Activated T-helper 2 cell treated with anti-CD3 and anti-CD28 coated beads, Interferon-gamma antibody, Interleukin-2, Interleukin-4, amounts not matched to agents 10 μg/mL and 5 μg/mL and 100 μg/mL, durations not matched to agents 14 hours and 24 hours and 36 hours (primary cell): ENCODE data around the gene GH2. TPM values are rescaled to one million over a fixed set of nuclear protein-coding genes. Genes with fewer than 3 reads are reported as not detected.
A peak's percentile ranks its signal among the peaks of the same experiment; 100 is the strongest.
"Not testable (repeated sequence)": the region's sequence is repeated elsewhere in the genome, so short reads cannot be mapped to it uniquely, and the experiment has no call there.

ENCODE experiments used
- DNase-seq: peaks from one replicate; pipeline ENCODE4 v3.0.0; 2021; ENCODE audit warnings: low spot score
- H3K27ac Mint-ChIP-seq: one replicate; pipeline ENCODE4 v1.8.0; 2021; ENCODE audit warnings: mixed read lengths
- H3K27me3 Mint-ChIP-seq: one replicate; pipeline ENCODE4 v1.8.0; 2021; ENCODE audit warnings: low read depth, mixed read lengths
- H3K36me3 Mint-ChIP-seq: one replicate; pipeline ENCODE4 v1.8.0; 2021; ENCODE audit warnings: low read depth, mixed read lengths
- H3K4me1 Mint-ChIP-seq: one replicate; pipeline ENCODE4 v1.8.0; 2021; ENCODE audit warnings: low read depth, mixed read lengths
- H3K4me3 Mint-ChIP-seq: one replicate; pipeline ENCODE4 v1.8.0; 2021; ENCODE audit warnings: low read depth, mild to moderate bottlenecking, moderate library complexity, mixed read lengths
- H3K9me3 Mint-ChIP-seq: one replicate; pipeline ENCODE4 v1.8.0; 2021; ENCODE audit warnings: mixed read lengths
- intact Hi-C: fragments of 100-400 bp; cut with micrococcal nuclease; formaldehyde crosslinking; loops from one replicate; pipeline ENCODE4 v1.15.1; 2023
- total RNA-seq: library from RNA; stranded (reverse); gene quantifications from 2 replicates; pipeline ENCODE4 v1.2.3, GENCODE V29; 2022

The GH2 gene
- not detected in 2 replicates for total RNA-seq

DNA sequence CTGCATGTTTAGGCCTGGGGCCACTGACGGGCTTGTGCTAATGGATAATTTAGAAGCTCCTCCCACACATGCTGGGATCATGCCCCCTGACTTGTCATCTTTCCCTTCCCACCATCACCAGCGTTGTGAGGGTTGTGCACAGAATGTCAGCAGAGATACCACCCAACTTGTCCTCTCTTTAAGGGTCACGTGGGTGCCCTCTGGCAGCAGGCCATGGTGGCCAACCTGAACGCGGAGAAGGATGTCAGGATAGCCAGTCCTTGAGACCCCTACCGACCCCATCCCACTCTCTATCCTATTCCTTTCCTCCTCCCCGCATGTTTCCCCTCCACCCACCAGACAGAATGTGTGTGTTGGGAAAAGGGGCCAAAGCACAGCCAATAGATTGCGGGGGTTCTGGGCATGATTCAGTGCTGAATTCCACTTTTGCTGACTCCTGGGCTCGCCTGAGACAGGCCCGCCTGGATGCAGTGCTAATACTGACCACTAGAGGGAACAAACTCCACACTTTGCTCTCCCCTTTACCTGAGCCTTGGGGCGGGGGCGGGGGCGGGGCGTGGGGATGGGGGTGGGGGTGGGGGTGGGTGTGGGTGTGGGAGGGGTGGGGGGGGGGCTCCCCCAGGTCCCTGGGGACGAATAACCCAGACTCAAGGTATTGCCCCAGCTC is at the start of gene GH2:
Gene GH2 (minus strand): TSS at position 10 of the 667 bp plus-strand sequence. CDS start 143 bp downstream, outside the sequence.
- H3K27me3 Mint-ChIP-seq: peaks cover 9% of the 10 kb centered on the region
- peak; percentile 48 for DNase-seq
- no peak within 1 kb of the TSS for H3K27ac Mint-ChIP-seq
- H3K9me3 Mint-ChIP-seq: no peaks in the 10 kb centered on the region
- H3K4me1 Mint-ChIP-seq: no peaks in the 10 kb centered on the region
- H3K4me3 Mint-ChIP-seq: no peak within 1 kb of the TSS
- intact Hi-C loops: no loop called here
- H3K36me3 Mint-ChIP-seq: no peaks in the 10 kb centered on the region

DNA sequence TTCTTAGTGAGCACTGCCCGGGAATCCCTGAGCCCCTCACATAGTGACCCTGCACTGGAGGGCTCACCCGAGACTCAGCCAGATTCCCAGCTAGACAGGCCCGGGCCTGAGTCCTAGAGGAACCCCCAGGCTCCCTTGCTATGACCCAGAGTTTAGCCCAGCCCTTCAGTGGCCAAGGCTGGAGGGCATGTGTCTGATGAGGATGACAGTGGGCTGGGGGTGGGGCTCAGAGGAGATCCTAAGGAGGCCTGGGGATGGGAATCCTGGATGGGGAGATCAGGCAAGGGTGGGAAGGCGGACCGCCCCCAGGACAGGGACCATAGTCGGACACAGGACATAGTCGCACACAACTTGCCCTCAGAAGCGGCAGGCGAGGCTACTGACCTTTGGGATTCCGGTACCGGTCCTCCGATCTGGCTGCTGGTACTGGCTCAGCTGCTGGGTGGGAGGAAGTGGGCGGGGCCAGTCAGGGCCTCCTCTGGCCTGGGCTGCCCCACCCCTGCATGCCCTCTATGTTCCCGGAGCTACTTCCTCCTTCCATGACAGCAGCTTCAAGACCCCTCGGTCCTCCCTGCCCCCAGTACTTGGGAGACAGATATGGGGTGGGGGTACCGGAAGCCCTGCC is 49.3 kb upstream of the GH2 start:
- peaks cover 3% of the 10 kb centered on the region for H3K36me3 Mint-ChIP-seq
- peaks cover under 1% of the 10 kb centered on the region for H3K27me3 Mint-ChIP-seq
- H3K27ac Mint-ChIP-seq: peak overlapping the region; percentile 87
- peak; percentile 44 for DNase-seq
- no peaks in the 10 kb centered on the region for H3K9me3 Mint-ChIP-seq
- intact Hi-C loops: no loop called here
- peak overlapping the region; percentile 91 for H3K4me3 Mint-ChIP-seq
- H3K4me1 Mint-ChIP-seq: peaks cover 12% of the 10 kb centered on the region

GRCh38 chr17:63929860-63930766 is 48.4 kb upstream of the GH2 start:
- Mint-ChIP-seq H3K36me3 (peaks cover 3% of the 10 kb centered on the region), H3K9me3 (no peaks in the 10 kb centered on the region), H3K4me1 (peaks cover 12% of the 10 kb centered on the region), H3K27me3 (no peaks in the 10 kb centered on the region), H3K27ac (no peak overlapping the region), H3K4me3 (no peak overlapping the region)
- DNase-seq: no peak
- intact Hi-C loops: no loop called here

- Mint-ChIP-seq H3K27me3 (no peaks in the 10 kb centered on the region), H3K36me3 (peaks cover 3% of the 10 kb centered on the region), H3K4me3 (no peak overlapping the region), H3K4me1 (peaks cover 12% of the 10 kb centered on the region), H3K9me3 (no peaks in the 10 kb centered on the region), H3K27ac (no peak overlapping the region)
- intact Hi-C loops: no loop called here
- no peak for DNase-seq
Measured at GRCh38 chr17:63928966-63929695, 47.4 kb upstream of the GH2 start.

- no peak for DNase-seq
- Mint-ChIP-seq H3K27ac (no peak overlapping the region), H3K4me3 (no peak overlapping the region)
Measured at GRCh38 chr17:63928172-63928666, 46.5 kb upstream of the GH2 start.

GRCh38 chr17:63927464-63928171 is 45.9 kb upstream of the GH2 start:
- H3K9me3 Mint-ChIP-seq: no peaks in the 10 kb centered on the region
- no peak for DNase-seq
- peaks cover 3% of the 10 kb centered on the region for H3K36me3 Mint-ChIP-seq
- H3K4me1 Mint-ChIP-seq: peaks cover 11% of the 10 kb centered on the region
- no peaks in the 10 kb centered on the region for H3K27me3 Mint-ChIP-seq
- intact Hi-C loops: no loop called here
- no peak overlapping the region for H3K4me3 Mint-ChIP-seq
- H3K27ac Mint-ChIP-seq: no peak overlapping the region

More at GRCh38 chr17:63928172-63928666, 46.5 kb upstream of the GH2 start:
- Mint-ChIP-seq H3K27me3 (no peaks in the 10 kb centered on the region), H3K4me1 (peaks cover 12% of the 10 kb centered on the region), H3K36me3 (peaks cover 3% of the 10 kb centered on the region), H3K9me3 (no peaks in the 10 kb centered on the region)
- intact Hi-C loops: no loop called here

DNA sequence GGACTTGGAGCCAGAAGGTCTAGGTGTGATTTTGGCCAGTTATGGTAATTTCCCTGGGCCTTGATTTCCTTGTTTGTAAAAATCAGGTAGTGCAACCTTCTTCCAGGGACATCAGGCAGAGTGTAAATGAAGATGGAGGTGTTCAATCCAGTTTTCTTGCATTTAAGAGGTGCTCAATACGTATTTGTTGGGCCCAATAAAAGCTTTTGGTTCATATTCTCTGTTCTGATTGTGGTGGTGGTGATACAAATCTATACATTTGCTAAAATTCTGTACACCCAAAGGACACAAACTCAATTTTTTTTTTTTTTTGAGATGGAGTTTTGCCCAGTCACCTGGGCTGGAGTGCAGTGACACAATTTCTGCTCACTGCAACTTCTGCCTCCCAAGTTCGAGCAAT is 44.4 kb upstream of the GH2 start:
- no peak for DNase-seq
- H3K4me1 Mint-ChIP-seq: peaks cover 5% of the 10 kb centered on the region
- no peak overlapping the region for H3K27ac Mint-ChIP-seq
- no peak overlapping the region for H3K4me3 Mint-ChIP-seq
- H3K36me3 Mint-ChIP-seq: peaks cover 3% of the 10 kb centered on the region
- no peaks in the 10 kb centered on the region for H3K9me3 Mint-ChIP-seq
- intact Hi-C loops: no loop called here
- H3K27me3 Mint-ChIP-seq: no peaks in the 10 kb centered on the region

DNA sequence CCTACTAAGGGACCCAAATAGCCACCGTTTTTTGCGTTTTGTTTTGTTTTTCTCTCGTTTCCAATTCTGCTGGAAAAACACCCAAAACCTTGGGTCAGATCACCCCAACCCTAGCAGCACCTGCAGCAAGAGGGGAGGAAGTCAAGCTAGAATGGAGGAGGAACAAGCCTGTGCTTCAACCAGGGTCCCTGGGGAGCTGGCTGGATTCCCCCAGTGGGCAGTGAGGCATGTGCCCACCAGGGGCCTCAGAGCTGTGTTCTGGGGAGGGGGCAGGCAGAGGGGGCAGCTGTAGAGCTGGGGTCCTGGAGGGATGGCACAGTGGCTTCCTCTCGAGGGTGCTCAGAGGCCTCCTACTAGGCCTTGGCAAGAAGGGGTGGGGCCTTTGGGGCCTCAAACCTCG is 43.9 kb upstream of the GH2 start:
- no peak for DNase-seq

DNA sequence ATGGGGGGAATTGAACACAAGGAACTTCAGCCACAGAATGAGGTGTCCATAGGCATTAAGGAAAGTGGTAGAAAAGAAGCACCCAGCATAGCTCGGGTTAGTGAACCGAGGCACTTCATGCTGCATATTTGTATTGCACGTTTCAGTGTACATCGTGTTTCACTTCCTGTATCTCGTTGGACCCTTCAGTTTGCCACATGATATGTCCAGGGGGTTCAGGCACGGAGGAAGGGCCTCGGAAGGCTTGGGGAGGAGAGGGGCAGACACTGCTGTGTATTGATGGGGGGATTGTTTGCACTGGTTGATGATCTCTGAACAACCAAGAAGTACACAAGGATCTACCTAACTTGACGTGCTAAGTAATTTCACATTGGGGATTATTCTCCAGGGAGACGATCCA is 40.7 kb upstream of the GH2 start:
- H3K4me3 Mint-ChIP-seq, DNase-seq, H3K27ac Mint-ChIP-seq, H3K27me3 Mint-ChIP-seq, H3K4me1 Mint-ChIP-seq, H3K36me3 Mint-ChIP-seq, H3K9me3 Mint-ChIP-seq, intact Hi-C loops: not testable (repeated sequence)

More for the DNA sequence above, 43.9 kb upstream of the GH2 start:
- Mint-ChIP-seq H3K36me3 (peaks cover 3% of the 10 kb centered on the region), H3K4me1 (peaks cover under 1% of the 10 kb centered on the region), H3K27ac (no peak overlapping the region), H3K27me3 (no peaks in the 10 kb centered on the region), H3K4me3 (no peak overlapping the region), H3K9me3 (no peaks in the 10 kb centered on the region)
- intact Hi-C loops: no loop called here

DNA sequence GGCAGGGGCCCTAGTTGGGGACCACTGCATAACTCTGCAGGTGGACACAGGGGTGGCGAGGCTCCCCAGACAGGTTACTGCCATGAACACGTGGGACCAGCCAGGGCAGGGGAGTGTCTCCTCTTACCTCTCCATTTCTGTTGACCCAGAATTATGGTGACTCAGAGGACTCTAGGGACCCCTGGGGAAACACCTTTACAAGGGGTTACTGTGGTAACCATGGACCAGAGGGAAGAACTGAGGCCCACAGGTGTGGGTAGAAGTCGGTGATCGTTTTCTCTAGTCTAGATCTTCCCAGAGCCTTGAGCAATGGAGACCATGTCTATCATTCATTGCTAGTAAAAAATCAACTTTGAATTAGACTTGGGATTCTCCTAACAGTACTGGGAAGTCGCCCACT is 39.0 kb upstream of the GH2 start:
- H3K27ac Mint-ChIP-seq, H3K4me1 Mint-ChIP-seq, DNase-seq, H3K27me3 Mint-ChIP-seq, H3K36me3 Mint-ChIP-seq, intact Hi-C loops, H3K4me3 Mint-ChIP-seq, H3K9me3 Mint-ChIP-seq: not testable (repeated sequence)

- H3K9me3 Mint-ChIP-seq, H3K4me3 Mint-ChIP-seq, H3K27me3 Mint-ChIP-seq, H3K27ac Mint-ChIP-seq, DNase-seq, H3K36me3 Mint-ChIP-seq, intact Hi-C loops, H3K4me1 Mint-ChIP-seq: not testable (repeated sequence)
Measured at GRCh38 chr17:63920050-63920449, 38.3 kb upstream of the GH2 start.

DNA sequence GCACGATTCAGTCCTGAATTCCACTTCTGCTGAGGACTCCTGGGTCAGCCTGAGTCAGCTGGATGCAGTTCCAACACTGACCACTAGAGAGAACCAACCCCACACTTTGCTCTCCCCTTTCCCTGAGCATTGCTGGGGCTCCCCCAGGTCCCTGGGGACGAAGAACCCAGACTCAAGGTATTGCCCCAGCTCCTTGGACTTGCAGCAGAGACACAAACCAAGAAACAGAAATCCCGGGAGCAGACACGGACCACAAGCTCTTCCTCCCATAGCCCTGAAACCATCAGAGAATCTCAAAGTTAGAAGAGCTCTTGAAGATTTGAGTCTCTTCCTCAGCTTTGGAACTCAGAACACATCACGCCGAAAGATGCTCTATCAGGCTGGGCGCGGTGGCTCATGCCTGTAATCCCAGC is 37.6 kb upstream of the GH2 start:
- Mint-ChIP-seq H3K4me3 (no peak overlapping the region), H3K9me3 (no peaks in the 10 kb centered on the region), H3K36me3 (no peaks in the 10 kb centered on the region), H3K4me1 (peaks cover 8% of the 10 kb centered on the region), H3K27me3 (peaks cover 8% of the 10 kb centered on the region), H3K27ac (no peak overlapping the region)
- intact Hi-C loops: loop anchor here (1.0 to 5.0 kb wide), 5 partner anchors 27 to 363 kb away; partner anchors contain the start of gene ERN1
- peak; percentile 64 for DNase-seq
